HG03378 (cell line): ENCODE data around the gene ZNF785.
A peak's percentile ranks its signal among the peaks of the same experiment; 100 is the strongest.

ENCODE experiments used
- ATAC-seq: cut with Tn5 transposase; IDR thresholded peaks from one replicate; pipeline ENCODE4 v1.9.1; 2021; ENCODE audit warnings: mild to moderate bottlenecking, moderate library complexity; ENCODE audit not compliant: unreplicated experiment

The ZNF785 gene

GRCh38 chr16:30566531-30566930, 19.0 kb downstream of the ZNF785 start:
- no peak for ATAC-seq

GRCh38 chr16:30565984-30566383, 19.5 kb downstream of the ZNF785 start:
- no peak for ATAC-seq

- no peak for ATAC-seq
Observed at GRCh38 chr16:30565526-30565925, 20.0 kb downstream of the ZNF785 start.

- ATAC-seq, result no peak
Observed at GRCh38 chr16:30562021-30562420, 23.5 kb downstream of the ZNF785 start.

- no peak for ATAC-seq
Observed at GRCh38 chr16:30561089-30561816, 24.2 kb downstream of the ZNF785 start.

GRCh38 chr16:30559690-30560089, 25.8 kb downstream of the ZNF785 start:
- ATAC-seq, result no peak

GRCh38 chr16:30558789-30559377, 26.6 kb downstream of the ZNF785 start:
- no peak for ATAC-seq

- peak; percentile 78 for ATAC-seq
Observed at GRCh38 chr16:30557957-30558788, 27.3 kb downstream of the ZNF785 start, which contains the start of gene ZNF764. Gene ZNF764, minus strand, starts transcription at chr16:30558374. Its CDS starts 192 bp downstream, at chr16:30558182.

- peak; percentile 21 for ATAC-seq
Observed at GRCh38 chr16:30557707-30557956, 27.9 kb downstream of the ZNF785 start.

- ATAC-seq, result no peak
Observed at GRCh38 chr16:30556125-30556473, 29.4 kb downstream of the ZNF785 start.

- no peak for ATAC-seq
Observed at GRCh38 chr16:30555315-30556124, 30.0 kb downstream of the ZNF785 start.

- no peak for ATAC-seq
Observed at GRCh38 chr16:30554557-30555314, 30.8 kb downstream of the ZNF785 start.

- no peak for ATAC-seq
Observed at GRCh38 chr16:30553393-30553899, 32.1 kb downstream of the ZNF785 start.

GRCh38 chr16:30552956-30553355, 32.5 kb downstream of the ZNF785 start:
- no peak for ATAC-seq

GRCh38 chr16:30551781-30552180, 33.7 kb downstream of the ZNF785 start:
- no peak for ATAC-seq

- no peak for ATAC-seq
Observed at GRCh38 chr16:30548416-30549253, 36.9 kb downstream of the ZNF785 start.

- ATAC-seq, result no peak
Observed at GRCh38 chr16:30546115-30546514, 39.4 kb downstream of the ZNF785 start.

- no peak for ATAC-seq
Observed at GRCh38 chr16:30543067-30543466, 42.4 kb downstream of the ZNF785 start.
